Measurements from ENCODE around the gene SLC26A1.

The SLC26A1 gene

GRCh38 chr4:1028574-1029220 lies 35.5 kb upstream of the SLC26A1 start:
- no peak for DNase-seq

- DNase-seq = no peak
These were observed 34.7 kb upstream of the SLC26A1 start for GRCh38 chr4:1027915-1028238.

- no peak for DNase-seq
These were observed 34.2 kb upstream of the SLC26A1 start for GRCh38 chr4:1027219-1027914.

GRCh38 chr4:1026115-1026514 lies 32.9 kb upstream of the SLC26A1 start:
- peak; percentile 20 for DNase-seq

- DNase-seq = no peak
These were observed 31.8 kb upstream of the SLC26A1 start for GRCh38 chr4:1024882-1025545.

GRCh38 chr4:1023895-1024740 lies 30.9 kb upstream of the SLC26A1 start:
- DNase-seq = no peak

GRCh38 chr4:1023075-1023640 lies 30.0 kb upstream of the SLC26A1 start:
- DNase-seq = no peak

- DNase-seq = no peak
These were observed 29.5 kb upstream of the SLC26A1 start for GRCh38 chr4:1022739-1023066.

GRCh38 chr4:1022051-1022738 lies 29.0 kb upstream of the SLC26A1 start:
- DNase-seq = no peak

- no peak for DNase-seq
These were observed 28.3 kb upstream of the SLC26A1 start for GRCh38 chr4:1021386-1022050.

GRCh38 chr4:1019729-1020470 lies 26.7 kb upstream of the SLC26A1 start:
- no peak for DNase-seq

- no peak for DNase-seq
These were observed 26.1 kb upstream of the SLC26A1 start for GRCh38 chr4:1019320-1019719.

- DNase-seq = no peak
These were observed 25.2 kb upstream of the SLC26A1 start for GRCh38 chr4:1018147-1019020.

GRCh38 chr4:1017706-1018105 lies 24.5 kb upstream of the SLC26A1 start:
- DNase-seq = no peak

GRCh38 chr4:1017211-1017610 lies 24.0 kb upstream of the SLC26A1 start:
- no peak for DNase-seq

GRCh38 chr4:1015746-1016145 lies 22.5 kb upstream of the SLC26A1 start:
- DNase-seq = no peak

GRCh38 chr4:1015179-1015578 lies 22.0 kb upstream of the SLC26A1 start:
- DNase-seq = no peak

- DNase-seq = no peak
These were observed 21.3 kb upstream of the SLC26A1 start for GRCh38 chr4:1014291-1015167.
